K562 (cell line): ENCODE measurements around the gene LHX3. TPM values are rescaled to one million over a fixed set of nuclear protein-coding genes. Genes with fewer than 3 reads are reported as not detected.
A peak's percentile ranks its signal among the peaks of the same experiment; 100 is the strongest.

Experiments
- ATAC-seq: fragments of 200-7000 bp; cut with Tn5 transposase; 3 replicates; pipeline ENCODE4 v1.9.1; 2020; ENCODE audit warnings: moderate library complexity
- BruUV-seq: library from RNA; stranded (reverse); fragments of 400-500 nt; replicated peaks from 2 replicates; lab custom pipeline; 2021; lab: Mats Ljungman, UMichigan
- CTCF ChIA-PET: fragments of 300-600 bp; formaldehyde crosslinking; extraction: SDS; loops from one replicate; lab custom pipeline; 2021; ENCODE audit warnings: low intra/inter-chr PET ratio; lab: Yijun Ruan, JAX
- POLR2A ChIA-PET: fragments of 300-600, 350-650 bp; sonication (Branson Sonifier 250); formaldehyde crosslinking; extraction: SDS; loops from one replicate; lab custom pipeline; 2021; ENCODE audit warnings: antibody characterized with exemption, inconsistent platforms; lab: Yijun Ruan, JAX
- DNase-seq, 4 experiments: peaks; one replicate each; pipeline versions ENCODE4 v3.0.0 to v3.0.0-alpha.2; 2011 to 2018; ENCODE audit warnings: low spot score in 3 of 4, mixed read lengths in 3 of 4; ENCODE audit errors: extremely low read depth in 1 of 4
- FAIRE-seq: peaks from 2 replicates; lab custom pipeline; 2011; peaks lifted over from hg19 to GRCh38; lab: Jason Lieb, UNC
- H2AFZ ChIP-seq: 2 replicates; pipeline ENCODE4 v1.6.0; 2011; ENCODE audit warnings: low read depth, low read length, control low read depth, inconsistent platforms
- H3K27ac ChIP-seq: fragments of 200-600 bp; 3 replicates; pipeline ENCODE4 v1.8.0; 2011; ENCODE audit warnings: low read depth, mild to moderate bottlenecking, control low read depth, inconsistent platforms, low read length, moderate library complexity, mixed read lengths; ENCODE audit errors: extremely low read depth
- H3K27me3 ChIP-seq, 2 experiments: fragments of 300-600 bp in 1 of 2; 2 replicates in 1 of 2; 3 replicates in 1 of 2; pipeline versions ENCODE4 v1.6.0 to v1.8.0; 2011; ENCODE audit warnings: inconsistent platforms in 2 of 2, low read length in 2 of 2, mild to moderate bottlenecking in 1 of 2, mixed read lengths in 1 of 2, moderate library complexity in 1 of 2; ENCODE audit not compliant: control insufficient read depth in 2 of 2, insufficient read depth in 2 of 2
- H3K36me3 ChIP-seq: fragments of 300-600 bp; 3 replicates; pipeline ENCODE4 v1.8.0; 2011; ENCODE audit warnings: mild to moderate bottlenecking, low read length, inconsistent platforms; ENCODE audit not compliant: control insufficient read depth, insufficient read depth
- H3K4me1 ChIP-seq, 2 experiments: fragments of 200-600 bp in 1 of 2; replicated peaks in 1 of 2; 2 replicates in 1 of 2; 3 replicates in 1 of 2; pipeline versions ENCODE4 v1.5.1 to v1.8.0; 2011; ENCODE audit warnings: inconsistent platforms in 2 of 2, low read length in 2 of 2, mild to moderate bottlenecking in 1 of 2, mixed read lengths in 1 of 2, moderate library complexity in 1 of 2; ENCODE audit not compliant: control insufficient read depth in 2 of 2, insufficient read depth in 2 of 2
- H3K4me2 ChIP-seq: 2 replicates; pipeline ENCODE4 v1.6.1; 2011; ENCODE audit warnings: low read length, control low read depth, inconsistent platforms, mixed read lengths; ENCODE audit not compliant: insufficient read depth
- H3K4me3 ChIP-seq: fragments of 200-600 bp; sonication (generic), shearing (Covaris generic); 2 replicates; pipeline ENCODE4 v1.5.1; 2016; ENCODE audit warnings: control low read depth, inconsistent platforms
- H3K79me2 ChIP-seq: fragments of 200-600 bp; 3 replicates; pipeline ENCODE4 v1.8.0; 2011; ENCODE audit warnings: low read length, inconsistent platforms; ENCODE audit not compliant: control insufficient read depth, insufficient read depth
- H3K9ac ChIP-seq, 2 experiments: 2 replicates each; pipeline versions ENCODE4 v1.6.0 to v1.6.1; 2011; ENCODE audit warnings: low read depth in 2 of 2, low read length in 2 of 2, control low read depth in 1 of 2, inconsistent platforms in 1 of 2, mild to moderate bottlenecking in 1 of 2, mixed read lengths in 1 of 2; ENCODE audit not compliant: insufficient read depth in 1 of 2
- H3K9me1 ChIP-seq: one replicate; pipeline ENCODE4 v1.6.0; 2011; ENCODE audit warnings: inconsistent platforms, mild to moderate bottlenecking, low read length, moderate library complexity; ENCODE audit not compliant: control insufficient read depth, insufficient read depth
- H3K9me3 ChIP-seq: replicated peaks from 2 replicates; pipeline ENCODE4 v1.5.1; 2011; ENCODE audit warnings: low read depth, low read length, inconsistent platforms; ENCODE audit not compliant: control insufficient read depth, insufficient read depth
- H4K20me1 ChIP-seq: replicated peaks from 2 replicates; pipeline ENCODE4 v1.6.1; 2011; ENCODE audit warnings: low read length, inconsistent platforms, mixed read lengths; ENCODE audit not compliant: control insufficient read depth, insufficient read depth
- L3MBTL2 ChIP-seq: fragments of 450-650 bp; IDR thresholded peaks from 2 replicates; pipeline ENCODE4 v1.6.1; 2016; ENCODE audit warnings: mild to moderate bottlenecking, moderate library complexity
- NKRF ChIP-seq: fragments of 450-650 bp; IDR thresholded peaks from 2 replicates; pipeline ENCODE4 v1.6.1; 2016; ENCODE audit warnings: borderline replicate concordance
- PHF20 ChIP-seq: fragments of 450-650 bp; IDR thresholded peaks from 2 replicates; pipeline ENCODE4 v1.6.1; 2018; ENCODE audit not compliant: partially characterized antibody
- RAD21 ChIP-seq, 2 experiments: fragments of 250-450 bp in 1 of 2; fragments of 450-650 bp in 1 of 2; sonication (Bioruptor Pico) in 1 of 2; formaldehyde crosslinking in 1 of 2; IDR thresholded peaks in 1 of 2; conservative IDR thresholded peaks in 1 of 2; 2 replicates each; pipeline versions ENCODE4 v1.4.0 to v1.8.0; 2020 to 2022; ENCODE audit warnings: mild to moderate bottlenecking in 2 of 2, moderate library complexity in 1 of 2
- WGBS: fragments of 100-300 bp; shearing (Covaris generic); methylation state at CpG from one replicate; pipeline ENCODE4 v1.1.6; 2016; ENCODE audit warnings: low coverage, mixed read lengths; ENCODE audit not compliant: insufficient coverage; ENCODE audit errors: missing lambda C conversion rate; 5-methylcytosine and 5-hydroxymethylcytosine counted together
- in situ Hi-C: fragments of 300-500 bp; cut with MboI; formaldehyde crosslinking; loops from 4 replicates; pipeline ENCODE4 v1.15.0; 2018; ENCODE audit warnings: inconsistent platforms, mixed read lengths
- intact Hi-C: fragments of 100-400 bp; cut with micrococcal nuclease; formaldehyde crosslinking; loops from 2 replicates; pipeline ENCODE4 v1.14.2; 2022
- polyA plus RNA-seq, 8 experiments: library from polyadenylated mRNA; depleted of rRNA in 4 of 8; stranded (reverse) in 5 of 8; unstranded in 3 of 8; fragments of >200 nt; fragmentation: Nextera tagmentation in 2 of 8; fragmentation: Illumina TruSeq in 1 of 8; extraction: Ambion mirVana in 2 of 8; extraction: Trizol in 1 of 8; gene quantifications; 2 replicates each; pipeline versions ENCODE4 v1.2.1 to v1.2.3, GENCODE V29; 2011 to 2014; ENCODE audit warnings: inconsistent platforms in 1 of 8, missing spikeins in 1 of 8
- total RNA-seq, 7 experiments: library from RNA; depleted of rRNA in 6 of 7; stranded (reverse); fragments of >200 nt in 6 of 7; fragmentation: Illumina TruSeq in 2 of 7; extraction: Trizol in 2 of 7; gene quantifications; 2 replicates each; pipeline versions ENCODE4 v1.2.1 to v1.2.3, GENCODE V29; 2011 to 2021; ENCODE audit warnings: low replicate concordance in 1 of 7

LHX3 gene
- total and polyA plus RNA-seq, 9 of the 15 experiments (the other 6 are each of a cell fraction or from before 2014, with no cell fraction given): 0.09 TPM; not detected in 8

GRCh38 chr9:136196404-136197083 is 8.4 kb downstream of the LHX3 start:
- no peak for DNase-seq
- Histone ChIP-seq H2AFZ (no peak overlapping the region), H3K27me3 (peaks cover 22 to 57% of the 10 kb centered on the region in 2 experiments), H3K9me1 (no peaks in the 10 kb centered on the region), H3K36me3 (no peaks in the 10 kb centered on the region), H3K9ac (no peak overlapping the region), H3K27ac (no peak overlapping the region), H3K4me1 (peaks cover 11 to 54% of the 10 kb centered on the region in 2 experiments; a peak in 3 of 5 replicates), H3K4me2 (no peak overlapping the region), H3K4me3 (no peak overlapping the region), H3K9me3 (no peaks in the 10 kb centered on the region), H3K79me2 (no peaks in the 10 kb centered on the region), H4K20me1 (peaks cover 7% of the 10 kb centered on the region)
- ChIA-PET POLR2A (interaction anchor here (1.4 kb wide), 1 partner anchor 18 kb away, joined by 4 read pairs; no protein-coding TSS in a partner anchor), CTCF (no interaction called here)
- TF ChIP-seq NKRF: no peak
- 0 out of 4 replicates have a peak, but pooled peaks of 1 of the 2 experiments have one; percentile 3 for TF ChIP-seq RAD21 (CRISPR knock-in tag; conservative IDR thresholded peaks at IDR 0.05 in 1 of 2, IDR thresholded peaks at IDR 0.05 in 1 of 2)
- peak; percentile 75 for TF ChIP-seq L3MBTL2
- TF ChIP-seq PHF20: no peak
- FAIRE-seq: no peak
- BruUV-seq: no TSS peak
- WGBS: 6% methylated on average over 16 of the region's 16 CpGs
- intact Hi-C loops: no loop called here
- in situ Hi-C loops: no loop called here
- ATAC-seq: no peak
